A549 (cell line): ENCODE results near the gene ARIH2.
A peak's percentile ranks its signal among the peaks of the same experiment; 100 is the strongest.

Experiments
- CTCF ChIP-seq: fragments of >200 bp; sonication (Bioruptor Twin); formaldehyde crosslinking; IDR thresholded peaks from 3 replicates; pipeline ENCODE4 v1.5.1; 2016
- POLR2A ChIP-seq: IDR thresholded peaks from 2 replicates; pipeline ENCODE4 v1.6.1; 2012; ENCODE audit warnings: mild to moderate bottlenecking, low read length
- RAD21 ChIP-seq, 2 experiments: fragments of >200 bp in 1 of 2; sonication (Bioruptor Twin) in 1 of 2; formaldehyde crosslinking in 1 of 2; IDR thresholded peaks in 1 of 2; conservative IDR thresholded peaks in 1 of 2; 2 replicates in 1 of 2; 3 replicates in 1 of 2; pipeline ENCODE4 v1.6.1; 2012 to 2018; ENCODE audit warnings: inconsistent platforms in 1 of 2
- ZSCAN20 ChIP-seq: fragments of 250-450 bp; sonication (Bioruptor Pico); IDR thresholded peaks from 2 replicates; pipeline ENCODE4 v1.8.0; 2022; ENCODE audit warnings: mild to moderate bottlenecking, moderate library complexity
- TF ChIP-seq, protein P1 (sequence below): fragments of 200-600 bp; sonication (generic); IDR thresholded peaks from 2 replicates; pipeline ENCODE4 v1.6.1; 2016; ENCODE audit warnings: antibody characterized with exemption, mild to moderate bottlenecking, moderate library complexity

DNA sequence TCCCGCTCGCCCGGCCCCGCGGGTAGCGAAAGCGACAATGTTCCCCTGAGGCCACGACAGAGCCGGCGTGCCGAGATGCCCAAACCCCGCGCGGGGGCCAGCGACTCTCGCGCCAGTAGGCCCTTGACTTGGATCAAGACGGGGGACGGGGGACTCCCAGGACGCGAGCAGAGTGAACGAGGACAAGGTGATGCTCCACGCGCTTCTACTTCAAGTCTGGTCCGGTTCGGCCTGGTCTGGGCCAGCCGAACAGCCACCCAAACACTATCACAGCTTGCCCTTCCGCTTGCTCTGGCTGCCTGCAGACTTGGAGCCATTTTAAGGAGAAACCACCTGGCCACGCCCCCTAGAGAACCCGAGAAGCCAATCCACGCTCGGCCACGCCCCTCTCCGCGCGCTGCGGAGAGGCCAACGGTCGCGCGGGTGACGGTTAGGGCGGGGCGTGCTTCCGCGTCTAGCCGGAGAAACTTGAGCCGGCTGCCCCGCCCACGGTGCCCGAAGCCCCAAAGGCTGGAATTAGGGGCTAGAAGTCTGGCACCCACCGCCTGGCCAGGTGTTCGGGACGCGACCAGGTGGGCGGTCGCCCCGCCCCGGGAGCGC is 102.7 kb downstream of the ARIH2 start:
- TF ChIP-seq ZSCAN20 (no peak), POLR2A (peak; percentile 100), CTCF (no peak), RAD21 (conservative IDR thresholded peaks at IDR 0.05 in 1 of 2, IDR thresholded peaks at IDR 0.05 in 1 of 2) (no peak)
- TF ChIP-seq, protein P1, sequence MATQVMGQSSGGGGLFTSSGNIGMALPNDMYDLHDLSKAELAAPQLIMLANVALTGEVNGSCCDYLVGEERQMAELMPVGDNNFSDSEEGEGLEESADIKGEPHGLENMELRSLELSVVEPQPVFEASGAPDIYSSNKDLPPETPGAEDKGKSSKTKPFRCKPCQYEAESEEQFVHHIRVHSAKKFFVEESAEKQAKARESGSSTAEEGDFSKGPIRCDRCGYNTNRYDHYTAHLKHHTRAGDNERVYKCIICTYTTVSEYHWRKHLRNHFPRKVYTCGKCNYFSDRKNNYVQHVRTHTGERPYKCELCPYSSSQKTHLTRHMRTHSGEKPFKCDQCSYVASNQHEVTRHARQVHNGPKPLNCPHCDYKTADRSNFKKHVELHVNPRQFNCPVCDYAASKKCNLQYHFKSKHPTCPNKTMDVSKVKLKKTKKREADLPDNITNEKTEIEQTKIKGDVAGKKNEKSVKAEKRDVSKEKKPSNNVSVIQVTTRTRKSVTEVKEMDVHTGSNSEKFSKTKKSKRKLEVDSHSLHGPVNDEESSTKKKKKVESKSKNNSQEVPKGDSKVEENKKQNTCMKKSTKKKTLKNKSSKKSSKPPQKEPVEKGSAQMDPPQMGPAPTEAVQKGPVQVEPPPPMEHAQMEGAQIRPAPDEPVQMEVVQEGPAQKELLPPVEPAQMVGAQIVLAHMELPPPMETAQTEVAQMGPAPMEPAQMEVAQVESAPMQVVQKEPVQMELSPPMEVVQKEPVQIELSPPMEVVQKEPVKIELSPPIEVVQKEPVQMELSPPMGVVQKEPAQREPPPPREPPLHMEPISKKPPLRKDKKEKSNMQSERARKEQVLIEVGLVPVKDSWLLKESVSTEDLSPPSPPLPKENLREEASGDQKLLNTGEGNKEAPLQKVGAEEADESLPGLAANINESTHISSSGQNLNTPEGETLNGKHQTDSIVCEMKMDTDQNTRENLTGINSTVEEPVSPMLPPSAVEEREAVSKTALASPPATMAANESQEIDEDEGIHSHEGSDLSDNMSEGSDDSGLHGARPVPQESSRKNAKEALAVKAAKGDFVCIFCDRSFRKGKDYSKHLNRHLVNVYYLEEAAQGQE, result peak; percentile 38; the same call in 1 of the 2 replicates
